ENCODE data around the gene PLXNC1.

GRCh38 chr12:94169966-94170689 is 21.8 kb downstream of the PLXNC1 start:
- TF ChIP-seq CTCF (conservative IDR thresholded peaks at IDR 0.05; ENCODE audit: low read depth, low read length): no peak
- no peak for TF ChIP-seq EZH2 (IDR thresholded peaks at IDR 0.05; ENCODE audit: borderline replicate concordance, low read depth, low read length, poor library complexity, severe bottlenecking)
